HG03159 (cell line): ENCODE results near the gene UGT1A6.
"Not testable (repeated sequence)": the region's sequence is repeated elsewhere in the genome, so short reads cannot be mapped to it uniquely, and the experiment has no call there.

Source experiments
- ATAC-seq: cut with Tn5 transposase; IDR thresholded peaks from one replicate; pipeline ENCODE4 v1.9.1; 2021; ENCODE audit warnings: mild to moderate bottlenecking, moderate library complexity; ENCODE audit not compliant: unreplicated experiment

Gene UGT1A6

DNA sequence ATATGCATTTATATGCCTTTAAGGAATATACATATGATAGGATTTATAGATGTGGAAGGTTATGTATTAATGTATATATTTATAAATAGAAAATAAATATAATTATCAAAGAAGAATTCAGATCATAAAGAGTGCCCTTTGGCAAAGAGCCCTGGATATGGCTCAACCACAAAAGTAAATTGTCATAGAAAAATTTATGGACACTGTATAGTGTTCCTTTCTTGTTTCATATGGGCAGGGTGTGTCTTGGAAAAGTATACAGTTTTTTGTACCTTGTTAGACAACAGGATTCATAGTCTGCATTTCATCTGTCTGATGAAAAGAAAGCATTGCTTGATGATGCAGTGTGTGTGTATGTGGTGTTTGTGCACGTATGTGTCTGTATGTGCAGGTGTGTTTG lies 8.1 kb upstream of the UGT1A6 start:
- no peak for ATAC-seq

GRCh38 chr2:233686928-233687327 lies 5.8 kb upstream of the UGT1A6 start:
- ATAC-seq, result no peak

DNA sequence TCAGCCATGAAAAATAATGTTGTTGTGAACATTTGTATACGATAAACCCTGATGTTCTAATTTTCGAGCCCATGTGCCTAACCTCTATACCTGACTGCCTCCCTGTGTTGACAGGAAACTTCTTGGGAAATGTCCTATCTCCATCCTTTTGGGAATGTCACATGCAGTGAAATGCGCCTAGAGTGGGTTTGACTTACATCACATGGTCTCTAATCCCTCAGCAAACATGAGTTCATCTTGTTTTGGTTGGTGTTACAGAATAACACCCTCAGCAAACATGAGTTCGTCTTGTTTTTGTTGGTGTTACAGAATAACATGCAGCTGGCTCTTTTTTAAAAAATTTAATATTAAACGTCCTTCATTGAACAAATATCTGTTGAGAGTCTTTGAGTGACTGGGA lies 4.3 kb upstream of the UGT1A6 start:
- no peak for ATAC-seq

DNA sequence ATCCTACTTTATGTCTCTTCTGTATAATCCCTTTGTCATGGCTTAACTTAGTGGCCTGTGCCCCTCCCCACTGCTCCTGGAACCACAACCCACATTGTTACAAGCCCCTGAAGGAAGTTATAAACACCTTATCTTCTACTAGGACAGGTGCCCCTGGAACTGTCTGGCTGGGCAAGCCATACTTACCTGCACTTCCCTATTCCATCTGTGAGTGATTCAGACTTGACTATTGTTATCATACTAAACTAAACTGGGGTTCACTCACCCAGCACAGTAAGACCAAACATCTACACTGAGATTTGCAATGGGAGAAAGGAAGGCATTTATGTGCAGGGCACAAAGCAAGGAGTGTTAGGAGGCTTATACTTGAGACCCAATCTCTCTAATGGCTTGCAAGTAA lies 3.7 kb upstream of the UGT1A6 start:
- ATAC-seq, result no peak

- ATAC-seq, result no peak
These were observed 3.2 kb upstream of the UGT1A6 start for GRCh38 chr2:233689501-233689900.

DNA sequence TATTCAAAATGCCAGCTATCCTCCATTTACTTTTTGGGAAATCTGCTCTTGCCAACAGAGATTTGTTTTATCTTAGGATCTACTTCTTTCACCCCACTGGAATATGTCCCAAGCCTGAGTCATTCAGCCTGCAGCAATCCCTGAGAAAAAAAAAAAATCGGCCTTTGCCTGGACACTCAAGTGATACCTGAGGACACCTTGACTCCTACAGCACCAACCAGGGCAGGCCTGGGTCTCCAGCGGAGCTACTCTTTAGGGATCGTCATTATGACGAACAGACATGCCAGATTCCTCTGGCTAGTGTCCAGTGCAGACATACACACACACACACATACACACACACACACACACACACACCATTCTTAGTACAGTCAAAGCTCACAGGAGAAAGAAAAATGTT lies 2.2 kb upstream of the UGT1A6 start:
- ATAC-seq, result no peak

GRCh38 chr2:233691443-233692433 lies 952 bp upstream of the UGT1A6 start:
- no peak for ATAC-seq

DNA sequence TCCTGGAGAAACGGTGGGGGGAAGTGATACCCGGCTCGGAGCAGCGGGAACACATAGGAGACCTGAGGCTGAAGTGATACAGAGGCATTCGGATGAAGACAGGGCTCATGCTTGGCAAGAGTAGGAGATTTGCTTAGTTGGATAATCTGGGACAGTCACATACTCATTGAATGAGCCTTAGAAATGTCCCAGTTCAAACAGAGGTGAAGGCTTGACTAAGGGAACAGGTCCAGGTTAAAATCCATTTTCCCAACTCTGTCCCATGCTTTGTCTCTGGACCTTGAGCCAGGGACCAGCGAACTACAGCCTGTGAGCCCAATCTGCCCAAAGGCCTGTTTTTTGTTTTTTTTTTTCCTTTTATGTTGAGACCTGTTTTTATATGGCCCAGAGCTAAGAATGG lies 1.3 kb downstream of the UGT1A6 start:
- ATAC-seq, result no peak

DNA sequence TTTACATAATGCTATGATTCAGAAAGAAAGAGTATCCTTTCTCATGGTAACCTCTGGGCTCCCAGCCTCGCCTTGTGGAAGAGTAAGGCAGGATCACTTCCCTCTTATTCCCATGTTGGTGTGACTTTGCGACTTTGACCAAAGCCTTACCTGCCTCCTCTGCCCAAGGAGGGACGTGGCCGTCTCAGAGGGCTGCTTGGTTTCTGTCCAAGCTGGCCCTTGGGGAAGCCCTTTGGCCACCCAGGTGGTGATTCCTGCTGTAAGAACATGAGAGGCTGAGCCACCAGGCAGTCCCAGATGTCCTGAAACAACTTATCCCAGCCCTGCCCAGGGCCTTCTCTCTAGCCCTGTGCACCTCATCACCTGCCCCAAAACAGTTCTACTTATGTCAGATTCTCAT lies 6.0 kb downstream of the UGT1A6 start:
- no peak for ATAC-seq

DNA sequence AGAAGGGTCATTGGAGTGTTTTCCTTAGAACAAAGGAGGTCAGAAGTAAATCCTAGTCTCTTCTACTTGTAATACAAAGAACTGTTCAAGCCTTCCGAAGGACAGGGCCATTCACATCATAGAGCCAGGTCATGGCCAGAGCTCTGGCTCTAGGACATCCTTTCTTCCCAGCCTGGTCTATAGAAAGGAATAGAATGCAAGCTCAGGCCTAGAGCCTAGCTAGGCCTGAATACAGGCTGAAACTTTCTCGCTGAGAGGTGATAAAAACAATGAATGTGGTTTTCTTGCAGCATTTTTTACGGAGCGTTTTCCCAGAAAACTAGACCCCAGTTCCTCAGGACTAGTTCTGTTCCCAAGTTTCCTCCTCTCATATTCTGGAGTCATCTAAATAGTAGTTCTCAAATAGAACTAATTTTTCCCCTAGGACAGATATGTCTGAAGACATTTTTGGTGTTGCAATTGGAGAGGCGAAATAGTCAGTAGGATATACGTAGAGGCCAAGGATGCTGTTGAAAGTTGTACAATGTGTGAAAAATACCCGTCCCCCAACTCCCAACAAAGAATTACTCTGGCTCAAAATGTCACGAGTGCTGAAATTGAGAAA lies 6.8 kb downstream of the UGT1A6 start:
- ATAC-seq, result no peak

- no peak for ATAC-seq
These were observed 7.4 kb downstream of the UGT1A6 start for GRCh38 chr2:233700028-233700635.

DNA sequence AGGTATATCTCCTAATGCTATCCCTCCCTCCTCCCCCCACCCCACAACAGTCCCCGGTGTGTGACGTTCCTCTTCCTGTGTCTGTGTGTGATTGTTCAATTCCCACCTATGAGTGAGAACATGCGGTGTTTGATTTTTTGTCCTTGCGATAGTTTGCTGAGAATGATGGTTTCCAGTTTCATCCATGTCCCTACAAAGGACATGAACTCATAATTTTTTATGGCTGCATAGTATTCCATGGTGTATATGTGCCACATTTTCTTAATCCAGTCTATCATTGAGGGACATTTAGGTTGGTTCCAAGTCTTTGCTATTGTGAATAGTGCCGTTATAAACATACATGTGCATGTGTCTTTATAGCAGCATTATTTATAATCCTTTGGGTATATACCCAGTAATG lies 8.2 kb downstream of the UGT1A6 start:
- not testable (repeated sequence) for ATAC-seq

DNA sequence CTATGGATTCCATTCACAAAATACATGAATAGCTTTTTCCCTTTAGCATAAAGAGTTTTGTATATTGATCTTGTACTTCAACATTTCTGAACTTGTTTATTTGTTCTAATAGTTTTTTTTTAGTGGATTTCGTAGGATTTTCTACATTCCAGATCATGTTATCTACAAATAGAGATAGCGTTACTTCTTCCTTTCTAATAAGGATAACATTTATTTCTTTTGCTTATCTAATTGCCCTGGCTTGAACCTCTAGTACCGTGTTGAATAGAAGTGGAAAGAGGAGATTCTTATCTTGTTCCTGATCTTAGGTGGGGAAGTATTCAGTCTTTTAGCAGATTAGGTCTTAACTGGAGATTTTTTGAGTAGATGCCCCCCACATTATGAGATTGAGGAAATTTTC lies 9.5 kb downstream of the UGT1A6 start:
- ATAC-seq, result no peak

DNA sequence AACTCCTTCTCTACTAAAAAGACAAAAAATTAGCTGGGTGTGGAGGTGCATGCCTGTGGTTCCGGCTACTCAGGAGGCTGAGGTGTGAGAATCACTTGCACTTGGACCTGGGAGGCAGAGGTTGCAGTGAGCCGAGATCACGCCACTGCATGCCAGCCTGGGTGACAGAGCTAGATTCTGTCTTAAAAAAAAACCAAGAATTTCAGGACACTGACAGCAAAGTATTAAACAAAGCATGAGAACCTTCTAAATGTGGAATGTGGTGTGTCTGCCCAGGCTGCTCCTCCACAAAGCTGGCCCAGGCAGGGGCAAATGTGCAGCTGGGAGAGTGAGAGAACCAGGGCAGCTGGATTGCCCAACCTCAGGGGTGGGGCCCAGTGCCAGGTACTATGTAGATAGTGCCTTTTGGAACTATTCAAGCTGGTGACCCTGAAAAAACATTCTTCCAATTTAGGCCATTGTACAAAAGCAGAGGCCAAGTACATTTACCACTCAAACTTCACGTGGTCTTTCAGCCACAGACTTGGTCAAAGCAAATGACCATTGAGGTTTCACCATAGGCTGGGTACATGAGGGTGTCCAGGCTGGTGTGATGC lies 13.3 kb downstream of the UGT1A6 start:
- no peak for ATAC-seq

DNA sequence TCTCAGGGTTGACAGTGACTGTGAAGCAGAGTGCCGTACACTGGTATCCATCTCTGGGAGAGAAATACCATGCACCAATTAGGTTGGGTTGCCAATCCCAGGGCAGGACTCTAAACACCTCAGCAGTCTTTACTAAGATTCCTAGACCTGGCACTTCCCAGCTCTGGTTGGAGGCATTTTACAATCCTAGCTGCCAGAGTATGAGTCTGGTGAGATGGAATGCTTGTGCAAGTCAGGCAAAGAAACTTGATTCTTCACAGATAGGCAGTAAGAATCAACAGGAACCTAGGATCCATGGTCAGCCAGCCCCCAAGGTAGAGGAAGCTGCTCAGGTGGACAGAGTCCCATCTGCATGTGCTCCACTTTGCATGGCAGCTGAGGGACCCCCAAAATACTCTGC lies 14.0 kb downstream of the UGT1A6 start:
- no peak for ATAC-seq

GRCh38 chr2:233707940-233708644 lies 15.4 kb downstream of the UGT1A6 start:
- no peak for ATAC-seq

GRCh38 chr2:233708942-233709341 lies 16.3 kb downstream of the UGT1A6 start:
- no peak for ATAC-seq

GRCh38 chr2:233711312-233712008 lies 18.8 kb downstream of the UGT1A6 start:
- ATAC-seq, result no peak

DNA sequence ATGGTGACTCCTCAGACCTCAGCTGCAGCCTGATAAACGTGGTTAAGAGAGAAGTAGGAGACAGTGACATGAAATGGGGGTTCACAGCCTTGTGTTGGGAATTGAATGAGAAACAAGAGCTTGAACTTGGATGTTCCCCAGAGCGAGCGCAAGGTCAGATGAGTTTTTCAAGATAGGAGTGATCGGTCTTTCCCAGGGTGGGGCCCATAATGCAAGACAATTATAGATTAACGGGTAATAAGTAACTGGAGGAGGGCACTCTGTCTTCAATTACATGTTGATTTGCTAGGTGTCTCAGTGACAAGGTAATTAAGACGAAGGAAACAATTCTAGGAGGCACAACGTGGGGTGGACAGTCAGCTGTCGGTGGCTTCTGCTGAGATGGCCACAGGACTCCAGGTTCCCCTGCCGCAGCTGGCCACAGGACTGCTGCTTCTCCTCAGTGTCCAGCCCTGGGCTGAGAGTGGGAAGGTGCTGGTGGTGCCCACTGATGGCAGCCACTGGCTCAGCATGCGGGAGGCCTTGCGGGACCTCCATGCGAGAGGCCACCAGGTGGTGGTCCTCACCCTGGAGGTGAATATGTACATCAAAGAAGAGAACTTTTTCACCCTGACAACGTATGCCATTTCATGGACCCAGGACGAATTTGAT lies 20.0 kb downstream of the UGT1A6 start, which contains the start of gene UGT1A5:
Gene UGT1A5 (plus strand): TSS at position 297 of the 651 bp plus-strand sequence. CDS start 85 bp downstream, at position 382.
- ATAC-seq, result no peak

DNA sequence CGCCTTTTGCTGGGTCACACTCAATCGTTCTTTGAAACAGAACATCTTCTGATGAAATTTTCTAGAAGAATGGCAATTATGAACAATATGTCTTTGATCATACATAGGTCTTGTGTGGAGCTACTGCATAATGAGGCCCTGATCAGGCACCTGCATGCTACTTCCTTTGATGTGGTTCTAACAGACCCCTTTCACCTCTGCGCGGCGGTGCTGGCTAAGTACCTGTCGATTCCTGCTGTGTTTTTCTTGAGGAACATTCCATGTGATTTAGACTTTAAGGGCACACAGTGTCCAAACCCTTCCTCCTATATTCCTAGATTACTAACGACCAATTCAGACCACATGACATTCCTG lies 20.5 kb downstream of the UGT1A6 start:
- no peak for ATAC-seq
